Measurements from ENCODE around the gene NHSL1.

Gene NHSL1

GRCh38 chr6:138456401-138456790 lies 42.9 kb downstream of the NHSL1 start:
- no peak overlapping the region for H3K27ac ChIP-seq
- no peaks in the 10 kb centered on the region for H3K36me3 ChIP-seq
- H3K4me3 ChIP-seq (ENCODE audit: low read depth in 1 of 2, low read length in 1 of 2), result no peak overlapping the region
- H3K9me3 ChIP-seq, result no peaks in the 10 kb centered on the region
- TF ChIP-seq CTCF (IDR thresholded peaks at IDR 0.05), result no peak
- no peaks in the 10 kb centered on the region for H3K4me1 ChIP-seq (ENCODE audit: control insufficient read depth in 1 of 2, insufficient read depth in 1 of 2, low read depth in 1 of 2, low read length in 1 of 2)
- H3K27me3 ChIP-seq, result no peaks in the 10 kb centered on the region

- TF ChIP-seq CTCF (IDR thresholded peaks at IDR 0.05), result no peak
- Histone ChIP-seq H3K27ac (no peak overlapping the region), H3K9me3 (no peaks in the 10 kb centered on the region), H3K36me3 (no peaks in the 10 kb centered on the region), H3K4me1 (ENCODE audit: control insufficient read depth in 1 of 2, insufficient read depth in 1 of 2, low read depth in 1 of 2, low read length in 1 of 2) (no peaks in the 10 kb centered on the region), H3K4me3 (ENCODE audit: low read depth in 1 of 2, low read length in 1 of 2) (no peak overlapping the region), H3K27me3 (no peaks in the 10 kb centered on the region)
Observed at GRCh38 chr6:138455746-138456400, 43.4 kb downstream of the NHSL1 start.

- Histone ChIP-seq H3K9me3 (no peaks in the 10 kb centered on the region), H3K27me3 (no peaks in the 10 kb centered on the region), H3K36me3 (no peaks in the 10 kb centered on the region), H3K27ac (no peak overlapping the region), H3K4me1 (ENCODE audit: control insufficient read depth in 1 of 2, insufficient read depth in 1 of 2, low read depth in 1 of 2, low read length in 1 of 2) (no peaks in the 10 kb centered on the region), H3K4me3 (ENCODE audit: low read depth in 1 of 2, low read length in 1 of 2) (no peak overlapping the region)
- TF ChIP-seq CTCF (IDR thresholded peaks at IDR 0.05), result no peak
Observed at GRCh38 chr6:138454981-138455706, 44.1 kb downstream of the NHSL1 start.

- Histone ChIP-seq H3K9me3 (no peaks in the 10 kb centered on the region), H3K4me1 (ENCODE audit: control insufficient read depth in 1 of 2, insufficient read depth in 1 of 2, low read depth in 1 of 2, low read length in 1 of 2) (no peaks in the 10 kb centered on the region), H3K36me3 (no peaks in the 10 kb centered on the region), H3K27ac (no peak overlapping the region), H3K27me3 (no peaks in the 10 kb centered on the region), H3K4me3 (ENCODE audit: low read depth in 1 of 2, low read length in 1 of 2) (no peak overlapping the region)
- no peak for TF ChIP-seq CTCF (IDR thresholded peaks at IDR 0.05)
Observed at GRCh38 chr6:138451043-138451442, 48.3 kb downstream of the NHSL1 start.

GRCh38 chr6:138450445-138450844 lies 48.8 kb downstream of the NHSL1 start:
- Histone ChIP-seq H3K27me3 (no peaks in the 10 kb centered on the region), H3K27ac (no peak overlapping the region), H3K36me3 (no peaks in the 10 kb centered on the region), H3K4me3 (ENCODE audit: low read depth in 1 of 2, low read length in 1 of 2) (no peak overlapping the region), H3K9me3 (no peaks in the 10 kb centered on the region), H3K4me1 (ENCODE audit: control insufficient read depth in 1 of 2, insufficient read depth in 1 of 2, low read depth in 1 of 2, low read length in 1 of 2) (no peaks in the 10 kb centered on the region)
- TF ChIP-seq CTCF (IDR thresholded peaks at IDR 0.05), result no peak
